Esophagus squamous epithelium (tissue), 5 donors: ENCODE data around the gene RNPEPL1. TPM values are rescaled to one million over a fixed set of nuclear protein-coding genes. Genes with fewer than 3 reads are reported as not detected.
A peak's percentile ranks its signal among the peaks of the same experiment; 100 is the strongest.

Source experiments
- DNase-seq: peaks from one replicate; lab custom pipeline; 2025; lab: John Stamatoyannopoulos, UW
- H3K27ac ChIP-seq, 4 donors: fragments of 200-600 bp; sonication (generic); one replicate each; pipeline ENCODE4 v1.5.1; 2016 to 2019; ENCODE audit warnings: mild to moderate bottlenecking in 1 of 4
- H3K27me3 ChIP-seq, 4 donors: fragments of 200-600 bp; sonication (generic); 1 replicate in 3 of 4; 2 replicates in 1 of 4; pipeline versions ENCODE4 v1.5.1 to v1.6.0; 2017 to 2021; ENCODE audit warnings: antibody characterized with exemption in 1 of 4
- H3K36me3 ChIP-seq, 3 donors: fragments of 200-600 bp; sonication (generic); one replicate each; pipeline ENCODE4 v1.5.1; 2016 to 2019
- H3K4me1 ChIP-seq, 3 donors: fragments of 200-600 bp; sonication (generic); one replicate each; pipeline ENCODE4 v1.5.1; 2017 to 2019
- H3K4me3 ChIP-seq, 4 donors: fragments of 200-600 bp; sonication (generic); 1 replicate in 3 of 4; 2 replicates in 1 of 4; pipeline ENCODE4 v1.5.1; 2016 to 2019; ENCODE audit warnings: mild to moderate bottlenecking in 2 of 4, moderate library complexity in 1 of 4
- H3K9me3 ChIP-seq, 3 donors: fragments of 200-600 bp; sonication (generic); one replicate each; pipeline ENCODE4 v1.5.1; 2016 to 2019
- CTCF ChIP-seq, 6 experiments: fragments of 450-650 bp in 4 of 6; fragments of 200-600 bp in 2 of 6; sonication (generic) in 2 of 6; IDR thresholded peaks; one replicate each; pipeline ENCODE4 v1.5.1; 2016 to 2019; ENCODE audit warnings: antibody characterized with exemption in 6 of 6, mild to moderate bottlenecking in 4 of 6, moderate library complexity in 4 of 6
- POLR2A ChIP-seq, 4 donors: fragments of 450-650 bp; IDR thresholded peaks; one replicate each; pipeline ENCODE4 v1.6.1; 2017; ENCODE audit warnings: antibody characterized with exemption in 4 of 4, mild to moderate bottlenecking in 4 of 4, moderate library complexity in 3 of 4
- WGBS, 2 donors: methylation state at CpG; one replicate each; pipeline ENCODE4 v1.1.5; 2018; 5-methylcytosine and 5-hydroxymethylcytosine counted together
- intact Hi-C: fragments of 100-400 bp; cut with DNase I; formaldehyde crosslinking; loops from one replicate; pipeline ENCODE4 v1.15.0; 2022
- total RNA-seq, 4 donors: library from RNA; depleted of rRNA; stranded (reverse); fragments of >200 nt; gene quantifications; one replicate each; pipeline ENCODE4 v1.1.0, GENCODE V29; 2016
- donor health status: DM: yes; HTN: yes; CAD: no.

Gene RNPEPL1
- total RNA-seq, 4 donors from 2014 or later = 41.9 to 96.5 (median 48.1) TPM

- DNase-seq = no peak
- 92 to 93% methylated on average over 6 to 10 of the region's 37 CpGs for WGBS, 2 donors
- TF ChIP-seq POLR2A (IDR thresholded peaks at IDR 0.05) = no peak
- no peak for TF ChIP-seq CTCF (IDR thresholded peaks at IDR 0.05)
- H3K9me3 ChIP-seq = no peaks in the 10 kb centered on the region
- intact Hi-C loops = no loop called here
- peaks cover 32 to 74% (median 35%) of the 10 kb centered on the region in 3 donors for H3K36me3 ChIP-seq
- H3K27ac ChIP-seq = peak overlapping the region in 1 of 4 donors; percentile 82
- H3K4me3 ChIP-seq = no peak overlapping the region
- peaks cover 26 to 86% (median 31%) of the 10 kb centered on the region in 3 donors for H3K4me1 ChIP-seq
- H3K27me3 ChIP-seq = no peaks in the 10 kb centered on the region
Measured at GRCh38 chr2:240573516-240574385, 5.5 kb downstream of the RNPEPL1 start.

- Histone ChIP-seq H3K36me3 (peaks cover 32 to 80% (median 35%) of the 10 kb centered on the region in 3 donors), H3K27ac (peak overlapping the region; percentile 28 to 82 (median 72)), H3K4me1 (peaks cover 30 to 86% (median 31%) of the 10 kb centered on the region in 3 donors), H3K9me3 (no peaks in the 10 kb centered on the region), H3K4me3 (peak overlapping the region in 2 of 4 donors; percentile 15 to 16), H3K27me3 (no peaks in the 10 kb centered on the region)
- DNase-seq = no peak
- intact Hi-C loops = no loop called here
- no peak for TF ChIP-seq POLR2A (IDR thresholded peaks at IDR 0.05)
- TF ChIP-seq CTCF (IDR thresholded peaks at IDR 0.05) = no peak
- WGBS, 2 donors = 65 to 100% methylated on average over 1 to 6 of the region's 21 CpGs
Measured at GRCh38 chr2:240574386-240575100, 6.3 kb downstream of the RNPEPL1 start.

- Histone ChIP-seq H3K9me3 (no peaks in the 10 kb centered on the region), H3K27me3 (no peaks in the 10 kb centered on the region), H3K4me3 (peak overlapping the region in 2 of 4 donors; percentile 15 to 16), H3K4me1 (peaks cover 30 to 86% (median 31%) of the 10 kb centered on the region in 3 donors), H3K36me3 (peaks cover 32 to 80% (median 35%) of the 10 kb centered on the region in 3 donors), H3K27ac (peak overlapping the region; percentile 28 to 82 (median 72))
- TF ChIP-seq CTCF (IDR thresholded peaks at IDR 0.05) (peak in 3 of 6 experiments; percentile 15 to 43 (median 38)), POLR2A (IDR thresholded peaks at IDR 0.05) (no peak)
- 61 to 64% methylated on average over 5 of the region's 23 CpGs for WGBS, 2 donors
- intact Hi-C loops = no loop called here
- DNase-seq = no peak
Measured at GRCh38 chr2:240575101-240575965, 7.0 kb downstream of the RNPEPL1 start.

GRCh38 chr2:240576036-240576435 lies 7.8 kb downstream of the RNPEPL1 start:
- 94 to 100% methylated on average over 2 to 4 of the region's 6 CpGs for WGBS, 2 donors

More at GRCh38 chr2:240576036-240576435, 7.8 kb downstream of the RNPEPL1 start:
- TF ChIP-seq CTCF (IDR thresholded peaks at IDR 0.05) (no peak), POLR2A (IDR thresholded peaks at IDR 0.05) (no peak)
- Histone ChIP-seq H3K27ac (peak overlapping the region in 3 of 4 donors; percentile 67 to 82 (median 77)), H3K27me3 (no peaks in the 10 kb centered on the region), H3K4me3 (no peak overlapping the region), H3K36me3 (peaks cover 32 to 82% (median 35%) of the 10 kb centered on the region in 3 donors), H3K9me3 (no peaks in the 10 kb centered on the region), H3K4me1 (peaks cover 27 to 86% (median 28%) of the 10 kb centered on the region in 3 donors)
- intact Hi-C loops = no loop called here
- no peak for DNase-seq
